ENCODE measurements around the gene MRTFB. TPM values are rescaled to one million over a fixed set of nuclear protein-coding genes. Genes with fewer than 3 reads are reported as not detected.

MRTFB gene
- total and polyA plus RNA-seq, 11 donors: 8.0 to 38.3 (median 25.3) TPM

DNA sequence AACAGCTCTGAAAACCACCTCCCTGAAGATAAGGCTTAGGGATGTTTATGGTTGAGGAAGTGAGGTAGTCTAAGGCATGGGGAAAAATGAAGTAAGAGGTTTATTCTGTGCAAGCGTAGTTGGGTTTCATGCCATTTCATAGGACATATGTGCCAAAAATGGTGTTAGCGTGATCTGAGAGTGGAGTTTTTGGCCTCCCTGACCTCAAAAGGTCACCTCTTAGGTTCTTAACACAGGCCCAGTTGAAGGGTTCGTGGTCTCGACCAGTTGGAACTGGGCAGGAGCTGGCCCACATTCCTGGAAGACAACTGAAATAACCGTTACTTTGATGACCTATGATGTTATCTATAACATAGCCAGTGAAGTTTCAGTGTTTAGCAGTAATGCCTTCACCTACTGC is 57.0 kb downstream of the MRTFB start:
- TF ChIP-seq, protein P1, sequence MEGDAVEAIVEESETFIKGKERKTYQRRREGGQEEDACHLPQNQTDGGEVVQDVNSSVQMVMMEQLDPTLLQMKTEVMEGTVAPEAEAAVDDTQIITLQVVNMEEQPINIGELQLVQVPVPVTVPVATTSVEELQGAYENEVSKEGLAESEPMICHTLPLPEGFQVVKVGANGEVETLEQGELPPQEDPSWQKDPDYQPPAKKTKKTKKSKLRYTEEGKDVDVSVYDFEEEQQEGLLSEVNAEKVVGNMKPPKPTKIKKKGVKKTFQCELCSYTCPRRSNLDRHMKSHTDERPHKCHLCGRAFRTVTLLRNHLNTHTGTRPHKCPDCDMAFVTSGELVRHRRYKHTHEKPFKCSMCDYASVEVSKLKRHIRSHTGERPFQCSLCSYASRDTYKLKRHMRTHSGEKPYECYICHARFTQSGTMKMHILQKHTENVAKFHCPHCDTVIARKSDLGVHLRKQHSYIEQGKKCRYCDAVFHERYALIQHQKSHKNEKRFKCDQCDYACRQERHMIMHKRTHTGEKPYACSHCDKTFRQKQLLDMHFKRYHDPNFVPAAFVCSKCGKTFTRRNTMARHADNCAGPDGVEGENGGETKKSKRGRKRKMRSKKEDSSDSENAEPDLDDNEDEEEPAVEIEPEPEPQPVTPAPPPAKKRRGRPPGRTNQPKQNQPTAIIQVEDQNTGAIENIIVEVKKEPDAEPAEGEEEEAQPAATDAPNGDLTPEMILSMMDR (IDR thresholded peaks at IDR 0.05): no peak
- ATAC-seq: no peak
- H3K27ac ChIP-seq: no peak overlapping the region
- WGBS, 4 donors: 85 to 95% (median 88%) methylated on average over 5 of the region's 5 CpGs
- no peaks in the 10 kb centered on the region for H3K9me3 ChIP-seq
- H3K4me1 ChIP-seq: peaks cover 0 to 44% (median 14%) of the 10 kb centered on the region in 12 donors
- no peak for DNase-seq
- no peak overlapping the region for H3K4me3 ChIP-seq
- H3K27me3 ChIP-seq: no peaks in the 10 kb centered on the region
- H3K36me3 ChIP-seq: no peaks in the 10 kb centered on the region
- intact Hi-C loops (cut with DNase I): no loop called here

DNA sequence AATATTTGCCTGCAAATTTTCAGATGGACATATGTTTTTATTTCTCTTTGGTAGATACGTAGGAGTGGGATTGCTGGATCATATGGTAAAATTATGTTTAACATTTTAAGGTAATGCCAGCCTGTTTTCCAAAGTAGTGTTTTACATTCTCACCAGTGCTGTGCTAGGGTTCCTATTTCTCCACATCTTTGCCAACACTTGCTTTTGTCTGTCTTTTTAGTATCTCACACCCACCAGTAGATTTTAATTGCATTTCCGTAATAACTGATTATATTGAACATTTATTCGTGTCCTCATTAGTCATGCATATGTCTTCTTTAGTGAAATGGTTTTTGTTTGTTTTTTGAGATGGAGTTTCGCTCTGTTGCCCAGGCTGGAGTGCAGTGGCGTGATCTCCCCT is 58.4 kb downstream of the MRTFB start:
- DNase-seq (no peak), ATAC-seq (no peak)
- TF ChIP-seq, protein P1 (IDR thresholded peaks at IDR 0.05): no peak
- no peak for TF ChIP-seq POLR2A (IDR thresholded peaks at IDR 0.05)
- H3K9me3 ChIP-seq: no peaks in the 10 kb centered on the region
- no peak overlapping the region for H3K4me3 ChIP-seq
- no peaks in the 10 kb centered on the region for H3K27me3 ChIP-seq
- intact Hi-C loops (cut with DNase I): no loop called here
- no peaks in the 10 kb centered on the region for H3K36me3 ChIP-seq
- WGBS, 4 donors: 97 to 99% (median 98%) methylated on average over 5 of the region's 5 CpGs
- H3K27ac ChIP-seq: no peak overlapping the region
- peaks cover 0 to 44% (median 14%) of the 10 kb centered on the region in 12 donors for H3K4me1 ChIP-seq

DNA sequence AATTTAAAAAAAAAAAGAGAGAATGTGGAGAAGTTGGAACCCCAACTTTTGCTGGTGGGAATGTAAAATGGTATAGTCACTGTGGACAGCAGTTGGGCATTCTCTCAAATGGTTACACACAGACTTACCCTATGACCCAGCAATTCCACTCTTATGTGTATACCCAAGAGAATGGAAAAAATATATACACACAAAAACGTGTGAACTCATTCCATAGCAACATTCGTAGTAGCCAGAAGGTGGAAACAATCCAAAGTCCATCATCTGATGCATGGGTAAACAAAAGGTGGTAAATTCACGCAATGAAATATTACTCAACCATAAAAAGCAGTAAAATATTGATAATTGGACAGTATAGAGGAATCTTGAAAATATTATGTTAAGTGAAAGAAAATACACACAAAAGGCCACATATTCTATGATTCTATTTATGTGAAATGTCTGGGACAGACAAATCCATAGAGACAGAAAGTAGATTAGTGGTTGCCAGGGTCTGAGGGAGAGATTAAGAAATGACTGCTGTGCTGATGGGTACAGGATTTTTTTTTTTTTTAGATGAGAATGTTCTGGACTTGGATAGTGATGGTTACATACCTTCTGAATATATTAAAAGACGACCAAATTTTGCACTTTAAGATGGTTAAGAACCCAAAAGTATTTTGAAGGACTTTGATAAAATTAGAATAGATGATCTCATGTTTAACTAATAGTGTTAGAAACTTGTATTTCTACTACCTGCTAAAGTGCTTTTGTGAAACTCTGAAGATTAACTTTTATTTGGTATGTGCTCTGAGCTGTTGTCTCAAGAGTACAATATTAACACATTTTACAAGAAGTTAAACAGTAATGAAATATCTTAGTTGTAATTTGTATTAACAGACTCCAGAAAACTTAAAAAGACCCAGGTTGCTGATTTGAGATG is 60.9 kb downstream of the MRTFB start:
- Histone ChIP-seq H3K9me3 (no peaks in the 10 kb centered on the region), H3K4me3 (no peak overlapping the region), H3K4me1 (peaks cover 0 to 25% (median 7%) of the 10 kb centered on the region in 12 donors), H3K27ac (no peak overlapping the region), H3K36me3 (no peaks in the 10 kb centered on the region), H3K27me3 (no peaks in the 10 kb centered on the region)
- WGBS, 4 donors: 67 to 79% (median 74%) methylated on average over 4 of the region's 4 CpGs
- intact Hi-C loops (cut with DNase I): loop anchor here in 1 of 10 donors (5.0 kb wide), 1 partner anchor 55 kb away; no protein-coding TSS in a partner anchor
- ATAC-seq: no peak
- no peak for DNase-seq
- no peak for TF ChIP-seq POLR2A (IDR thresholded peaks at IDR 0.05)
- TF ChIP-seq, protein P1 (IDR thresholded peaks at IDR 0.05): no peak

DNA sequence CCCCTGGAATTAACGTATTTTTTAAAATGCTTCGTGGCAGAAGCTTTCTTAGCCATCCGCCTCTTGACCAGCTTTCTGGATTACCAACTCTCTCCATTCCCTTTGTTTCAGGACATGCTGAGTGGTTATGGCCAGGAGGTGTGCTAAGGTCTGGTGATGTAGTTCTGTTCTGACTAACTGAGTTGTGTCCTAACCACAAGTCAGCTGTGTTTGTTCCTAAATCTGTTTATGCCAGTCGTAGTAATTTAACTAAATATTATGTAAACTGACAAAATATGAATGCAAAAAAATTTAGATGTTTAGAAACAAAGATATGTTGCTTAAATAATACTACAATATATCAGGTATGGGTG is 61.6 kb downstream of the MRTFB start:
- 90 to 95% (median 93%) methylated on average over 4 of the region's 4 CpGs for WGBS, 4 donors
- Histone ChIP-seq H3K27ac (no peak overlapping the region), H3K9me3 (no peaks in the 10 kb centered on the region), H3K4me3 (no peak overlapping the region), H3K27me3 (no peaks in the 10 kb centered on the region), H3K4me1 (peaks cover 0 to 25% (median 7%) of the 10 kb centered on the region in 12 donors), H3K36me3 (no peaks in the 10 kb centered on the region)
- DNase-seq (no peak), ATAC-seq (no peak)
- TF ChIP-seq, protein P1 (IDR thresholded peaks at IDR 0.05): no peak
- TF ChIP-seq POLR2A (IDR thresholded peaks at IDR 0.05): no peak
- intact Hi-C loops (cut with DNase I): loop anchor here in 1 of 10 donors (5.0 kb wide), 1 partner anchor 55 kb away; no protein-coding TSS in a partner anchor
